ENCODE results near the gene SDC1.

DNA sequence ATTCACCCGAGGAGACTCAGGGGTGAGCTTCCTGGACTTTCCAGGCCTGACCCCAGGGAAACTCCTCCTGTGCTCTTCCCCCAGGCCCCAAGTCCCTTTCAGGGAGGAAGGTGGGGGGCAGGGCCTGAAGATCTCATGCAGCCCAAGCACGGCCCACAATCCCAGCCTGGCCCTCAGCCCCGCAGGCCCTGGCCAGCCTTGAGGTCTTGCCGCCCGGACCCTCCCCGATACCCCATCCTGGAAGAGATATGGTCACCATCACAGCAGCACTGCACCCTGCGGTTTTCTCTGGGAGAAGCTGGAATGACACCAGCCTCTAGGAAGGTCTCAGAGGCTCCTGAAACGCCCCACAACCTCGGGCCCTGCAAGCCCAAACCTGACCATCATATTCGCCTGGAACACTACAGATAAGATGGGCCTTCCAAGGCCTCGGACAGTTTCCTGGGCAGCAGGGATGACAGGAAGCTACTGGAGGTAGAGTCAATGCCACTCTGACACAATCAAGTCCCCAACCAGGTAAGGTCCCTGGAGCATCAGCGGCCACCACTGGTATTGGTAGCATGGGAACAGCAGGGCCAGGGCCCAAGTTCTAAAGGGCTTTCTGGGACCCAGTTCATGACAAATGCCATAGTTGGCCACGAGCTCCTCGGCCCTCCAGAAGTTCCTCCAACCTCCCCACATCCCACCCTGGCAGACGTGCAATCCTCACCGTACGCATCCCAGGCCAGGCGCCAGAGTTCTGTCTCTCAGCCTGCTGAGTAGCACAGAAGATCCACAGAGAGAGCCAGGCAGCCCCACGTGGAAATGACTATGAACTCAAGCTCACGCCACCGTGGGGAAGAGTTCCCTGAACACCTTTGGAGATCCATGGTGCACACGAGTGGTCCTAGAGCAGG lies 8.6 kb downstream of the SDC1 start:
- no peak for TF ChIP-seq EZH2 (IDR thresholded peaks at IDR 0.05)
- TF ChIP-seq POLR2AphosphoS5 (IDR thresholded peaks at IDR 0.05; ENCODE audit: borderline replicate concordance, low read depth, low read length) = no peak

Measured in SK-N-MC (cell line).